Endodermal cell (in vitro differentiated cells): ENCODE data around the gene ABHD8. TPM values are rescaled to one million over a fixed set of nuclear protein-coding genes. Genes with fewer than 3 reads are reported as not detected.

Experiments used
- DNase-seq: peaks from one replicate; pipeline ENCODE4 v3.0.0-alpha.2; 2017
- H3K27ac ChIP-seq: 2 replicates; pipeline ENCODE4 v1.5.1; 2013; ENCODE audit warnings: mild to moderate bottlenecking, low read depth, low read length, moderate library complexity
- H3K27me3 ChIP-seq: 2 replicates; pipeline ENCODE4 v1.6.1; 2013; ENCODE audit warnings: mild to moderate bottlenecking, low read length, moderate library complexity; ENCODE audit not compliant: insufficient read depth, control insufficient read depth, poor library complexity, severe bottlenecking
- H3K36me3 ChIP-seq: 2 replicates; pipeline ENCODE4 v1.7.0; 2013; ENCODE audit warnings: mild to moderate bottlenecking, low read length, moderate library complexity; ENCODE audit not compliant: control insufficient read depth, insufficient read depth
- H3K4me1 ChIP-seq: one replicate; pipeline ENCODE4 v1.7.0; 2013; ENCODE audit warnings: low read length; ENCODE audit not compliant: control insufficient read depth, insufficient read depth
- H3K4me3 ChIP-seq: 2 replicates; pipeline ENCODE4 v1.5.1; 2013; ENCODE audit warnings: mild to moderate bottlenecking, low read length, moderate library complexity
- H3K9ac ChIP-seq: 2 replicates; pipeline ENCODE4 v1.6.1; 2013; ENCODE audit warnings: mild to moderate bottlenecking, low read length, moderate library complexity; ENCODE audit not compliant: poor library complexity, severe bottlenecking; ENCODE audit errors: extremely low read depth
- H3K9me3 ChIP-seq: 2 replicates; pipeline ENCODE4 v1.6.1; 2013; ENCODE audit warnings: mild to moderate bottlenecking, low read length, moderate library complexity; ENCODE audit not compliant: control insufficient read depth
- H3K27ac Mint-ChIP-seq: 2 replicates; pipeline ENCODE4 v1.8.0; 2020; ENCODE audit warnings: mixed read lengths
- H3K27me3 Mint-ChIP-seq: 2 replicates; pipeline ENCODE4 v1.8.0; 2021; ENCODE audit warnings: mild to moderate bottlenecking, mixed read lengths; ENCODE audit not compliant: insufficient read depth
- H3K36me3 Mint-ChIP-seq: 2 replicates; pipeline ENCODE4 v1.8.0; 2020; ENCODE audit warnings: low read depth, mixed read lengths
- H3K4me1 Mint-ChIP-seq: 2 replicates; pipeline ENCODE4 v1.8.0; 2020; ENCODE audit warnings: mixed read lengths
- H3K4me3 Mint-ChIP-seq: 2 replicates; pipeline ENCODE4 v1.8.0; 2020; ENCODE audit warnings: mild to moderate bottlenecking, moderate library complexity, mixed read lengths
- H3K9me3 Mint-ChIP-seq: 2 replicates; pipeline ENCODE4 v1.8.0; 2020; ENCODE audit warnings: mild to moderate bottlenecking, mixed read lengths
- WGBS, 2 experiments: methylation state at CpG; one replicate each; pipeline versions ENCODE4 v1.1.5 to v1.1.7; 2013; ENCODE audit warnings: missing lambda C conversion rate in 2 of 2, mixed read lengths in 1 of 2; ENCODE audit not compliant: insufficient coverage in 1 of 2, insufficient read length in 1 of 2; 5-methylcytosine and 5-hydroxymethylcytosine counted together
- total RNA-seq, 2 donors: library from RNA; stranded (reverse); fragmentation: NEBNext Ultra II Directional in 1 of 2; extraction: Animal tissue kit (Norgen Biotek cat#: 25700) in 1 of 2; gene quantifications; 2 replicates in 1 of 2; 3 replicates in 1 of 2; pipeline ENCODE4 v1.2.1, GENCODE V29; 2021
- TF ChIP-seq, protein P1 (sequence below): fragments of 200-600 bp; sonication (generic); conservative IDR thresholded peaks from 2 replicates; pipeline ENCODE4 v1.5.0; 2021; ENCODE audit warnings: antibody characterized with exemption, mild to moderate bottlenecking

The ABHD8 gene
- total RNA-seq, 2 donors from 2014 or later: 11.6 to 21.1 TPM

DNA sequence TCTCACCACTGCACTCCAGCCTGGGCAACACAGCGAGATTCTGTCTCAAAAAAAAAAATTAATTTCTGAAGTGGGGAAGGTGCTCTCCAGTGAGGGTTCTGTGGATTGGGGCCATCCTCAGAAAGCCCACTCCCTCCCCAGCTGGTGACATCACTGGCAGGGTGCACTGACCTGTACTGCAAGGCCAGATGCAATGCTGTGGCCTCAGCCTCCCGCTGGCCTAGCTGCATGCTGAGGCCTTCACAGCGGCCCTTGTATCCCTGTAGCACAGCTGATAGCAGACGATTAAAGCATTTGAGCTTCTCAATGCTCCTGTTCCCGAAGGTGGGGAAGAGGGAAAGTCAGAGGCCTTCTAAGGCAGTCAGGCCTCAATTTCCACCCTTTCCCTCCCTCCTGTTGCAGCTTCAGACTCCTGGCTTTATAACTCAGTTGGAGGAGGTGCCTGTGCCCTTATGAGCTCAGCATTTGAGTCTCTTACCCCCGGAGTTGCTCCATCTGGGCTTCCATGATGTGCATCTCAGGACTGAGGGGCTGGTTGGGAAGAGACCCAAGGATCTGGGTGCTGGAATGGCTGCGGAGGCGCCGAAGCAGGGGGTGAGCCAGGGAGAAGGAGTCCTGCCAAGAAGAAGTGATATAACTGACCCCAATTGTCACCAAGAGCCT is 44.0 kb downstream of the ABHD8 start:
- 95 to 100% methylated on average over 4 to 9 of the region's 9 CpGs for WGBS, 2 experiments
- H3K27me3 Mint-ChIP-seq: no peaks in the 10 kb centered on the region
- Histone ChIP-seq H3K9ac (no peak overlapping the region), H3K4me3 (no peak overlapping the region), H3K4me1 (no peaks in the 10 kb centered on the region), H3K27ac (no peak overlapping the region), H3K36me3 (no peaks in the 10 kb centered on the region), H3K9me3 (no peaks in the 10 kb centered on the region), H3K27me3 (no peaks in the 10 kb centered on the region)
- no peak for DNase-seq
- no peaks in the 10 kb centered on the region for H3K4me1 Mint-ChIP-seq
- no peaks in the 10 kb centered on the region for H3K9me3 Mint-ChIP-seq
- no peak overlapping the region for H3K4me3 Mint-ChIP-seq
- H3K27ac Mint-ChIP-seq: no peak overlapping the region
- H3K36me3 Mint-ChIP-seq: peaks cover 6% of the 10 kb centered on the region
- TF ChIP-seq, protein P1, sequence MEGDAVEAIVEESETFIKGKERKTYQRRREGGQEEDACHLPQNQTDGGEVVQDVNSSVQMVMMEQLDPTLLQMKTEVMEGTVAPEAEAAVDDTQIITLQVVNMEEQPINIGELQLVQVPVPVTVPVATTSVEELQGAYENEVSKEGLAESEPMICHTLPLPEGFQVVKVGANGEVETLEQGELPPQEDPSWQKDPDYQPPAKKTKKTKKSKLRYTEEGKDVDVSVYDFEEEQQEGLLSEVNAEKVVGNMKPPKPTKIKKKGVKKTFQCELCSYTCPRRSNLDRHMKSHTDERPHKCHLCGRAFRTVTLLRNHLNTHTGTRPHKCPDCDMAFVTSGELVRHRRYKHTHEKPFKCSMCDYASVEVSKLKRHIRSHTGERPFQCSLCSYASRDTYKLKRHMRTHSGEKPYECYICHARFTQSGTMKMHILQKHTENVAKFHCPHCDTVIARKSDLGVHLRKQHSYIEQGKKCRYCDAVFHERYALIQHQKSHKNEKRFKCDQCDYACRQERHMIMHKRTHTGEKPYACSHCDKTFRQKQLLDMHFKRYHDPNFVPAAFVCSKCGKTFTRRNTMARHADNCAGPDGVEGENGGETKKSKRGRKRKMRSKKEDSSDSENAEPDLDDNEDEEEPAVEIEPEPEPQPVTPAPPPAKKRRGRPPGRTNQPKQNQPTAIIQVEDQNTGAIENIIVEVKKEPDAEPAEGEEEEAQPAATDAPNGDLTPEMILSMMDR: no peak

GRCh38 chr19:17256130-17256529 is 47.1 kb downstream of the ABHD8 start:
- Histone ChIP-seq H3K27me3 (no peaks in the 10 kb centered on the region), H3K36me3 (no peaks in the 10 kb centered on the region), H3K9me3 (no peaks in the 10 kb centered on the region), H3K4me3 (no peak overlapping the region), H3K4me1 (no peaks in the 10 kb centered on the region), H3K27ac (no peak overlapping the region), H3K9ac (no peak overlapping the region)
- WGBS, 2 experiments: 87 to 97% methylated on average over 3 of the region's 3 CpGs
- H3K27ac Mint-ChIP-seq: no peak overlapping the region
- H3K27me3 Mint-ChIP-seq: no peaks in the 10 kb centered on the region
- H3K4me3 Mint-ChIP-seq: no peak overlapping the region
- TF ChIP-seq, protein P1: no peak
- no peaks in the 10 kb centered on the region for H3K4me1 Mint-ChIP-seq
- DNase-seq: no peak
- H3K9me3 Mint-ChIP-seq: no peaks in the 10 kb centered on the region
- H3K36me3 Mint-ChIP-seq: peaks cover 6% of the 10 kb centered on the region

DNA sequence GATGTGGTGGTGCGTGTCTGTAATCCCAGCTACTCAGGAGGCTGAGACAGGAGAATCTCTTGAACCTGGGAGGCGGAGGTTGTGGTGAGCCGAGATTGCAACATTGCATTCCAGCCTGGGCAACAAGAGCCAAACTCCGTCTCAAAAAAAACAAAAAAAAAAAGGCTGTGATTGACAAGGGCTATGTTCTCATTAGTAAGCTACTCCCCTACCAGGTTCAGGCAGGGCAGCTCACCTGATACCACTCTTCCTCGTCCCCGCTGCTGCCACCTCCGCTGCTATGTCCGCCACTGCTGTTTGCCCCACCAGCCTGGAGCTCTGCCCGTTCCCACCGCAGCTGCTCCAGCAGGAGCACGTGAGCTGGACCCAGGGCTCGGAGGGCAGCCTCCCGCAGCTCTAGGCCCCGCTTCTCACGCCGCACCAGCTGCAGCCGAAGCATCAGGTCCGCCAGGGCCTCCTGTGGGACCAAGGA is 48.0 kb downstream of the ABHD8 start:
- H3K4me3 ChIP-seq: no peak overlapping the region
- TF ChIP-seq, protein P1: no peak
- no peaks in the 10 kb centered on the region for H3K9me3 ChIP-seq
- H3K27me3 Mint-ChIP-seq: no peaks in the 10 kb centered on the region
- H3K4me3 Mint-ChIP-seq: no peak overlapping the region
- WGBS, 2 experiments: 91 to 93% methylated on average over 8 to 18 of the region's 18 CpGs
- H3K27ac ChIP-seq: no peak overlapping the region
- H3K27me3 ChIP-seq: no peaks in the 10 kb centered on the region
- H3K4me1 Mint-ChIP-seq: no peaks in the 10 kb centered on the region
- peaks cover 8% of the 10 kb centered on the region for H3K36me3 Mint-ChIP-seq
- H3K9me3 Mint-ChIP-seq: no peaks in the 10 kb centered on the region
- H3K27ac Mint-ChIP-seq: no peak overlapping the region
- peak; percentile 64 for DNase-seq
- H3K36me3 ChIP-seq: no peaks in the 10 kb centered on the region
- no peaks in the 10 kb centered on the region for H3K4me1 ChIP-seq
- no peak overlapping the region for H3K9ac ChIP-seq
